ENCODE results near the gene GRAMD1B. TPM values are rescaled to one million over a fixed set of nuclear protein-coding genes. Genes with fewer than 3 reads are reported as not detected.
A peak's percentile ranks its signal among the peaks of the same experiment; 100 is the strongest.
"Not testable (repeated sequence)": the region's sequence is repeated elsewhere in the genome, so short reads cannot be mapped to it uniquely, and the experiment has no call there.

GRAMD1B gene
- total RNA-seq, 1 donor from 2014 or later = 155 TPM

GRCh38 chr11:123567466-123567865, 137.4 kb downstream of the GRAMD1B start:
- no peak overlapping the region for H3K27ac Mint-ChIP-seq
- no peak for DNase-seq (ENCODE audit: low spot score)
- peaks cover 20% of the 10 kb centered on the region for H3K4me1 Mint-ChIP-seq (ENCODE audit: low read depth)
- H3K9me3 Mint-ChIP-seq = no peaks in the 10 kb centered on the region
- intact Hi-C loops (cut with micrococcal nuclease) = no loop called here
- H3K36me3 Mint-ChIP-seq (ENCODE audit: low read depth) = peaks cover 9% of the 10 kb centered on the region
- no peaks in the 10 kb centered on the region for H3K27me3 Mint-ChIP-seq (ENCODE audit: insufficient read depth)
- no peak overlapping the region for H3K4me3 Mint-ChIP-seq

- Mint-ChIP-seq H3K4me1 (ENCODE audit: low read depth) (peaks cover 20% of the 10 kb centered on the region), H3K9me3 (no peaks in the 10 kb centered on the region), H3K4me3 (no peak overlapping the region), H3K27ac (no peak overlapping the region), H3K27me3 (ENCODE audit: insufficient read depth) (no peaks in the 10 kb centered on the region), H3K36me3 (ENCODE audit: low read depth) (peaks cover 8% of the 10 kb centered on the region)
- no peak for DNase-seq (ENCODE audit: low spot score)
- intact Hi-C loops (cut with micrococcal nuclease) = no loop called here
Measured at GRCh38 chr11:123568367-123568870, 138.3 kb downstream of the GRAMD1B start.

GRCh38 chr11:123569393-123569792, 139.3 kb downstream of the GRAMD1B start:
- H3K4me3 Mint-ChIP-seq = no peak overlapping the region

GRCh38 chr11:123570939-123571580, 141.0 kb downstream of the GRAMD1B start:
- peaks cover 29% of the 10 kb centered on the region for H3K4me1 Mint-ChIP-seq (ENCODE audit: low read depth)
- H3K4me3 Mint-ChIP-seq = no peak overlapping the region
- no peak for DNase-seq (ENCODE audit: low spot score)
- H3K27ac Mint-ChIP-seq = peak overlapping the region; percentile 43
- H3K27me3 Mint-ChIP-seq (ENCODE audit: insufficient read depth) = no peaks in the 10 kb centered on the region
- intact Hi-C loops (cut with micrococcal nuclease) = no loop called here
- peaks cover 7% of the 10 kb centered on the region for H3K36me3 Mint-ChIP-seq (ENCODE audit: low read depth)
- no peaks in the 10 kb centered on the region for H3K9me3 Mint-ChIP-seq

More at GRCh38 chr11:123569393-123569792, 139.3 kb downstream of the GRAMD1B start:
- Mint-ChIP-seq H3K9me3 (no peaks in the 10 kb centered on the region), H3K27ac (no peak overlapping the region), H3K27me3 (ENCODE audit: insufficient read depth) (no peaks in the 10 kb centered on the region), H3K4me1 (ENCODE audit: low read depth) (peaks cover 27% of the 10 kb centered on the region), H3K36me3 (ENCODE audit: low read depth) (peaks cover 8% of the 10 kb centered on the region)
- intact Hi-C loops (cut with micrococcal nuclease) = no loop called here
- DNase-seq (ENCODE audit: low spot score) = no peak

- H3K4me3 Mint-ChIP-seq; H3K27ac Mint-ChIP-seq; intact Hi-C loops (cut with micrococcal nuclease); H3K9me3 Mint-ChIP-seq; H3K27me3 Mint-ChIP-seq (ENCODE audit: insufficient read depth); DNase-seq (ENCODE audit: low spot score): not testable (repeated sequence)
- H3K4me1 Mint-ChIP-seq (ENCODE audit: low read depth) = peaks cover 40% of the 10 kb centered on the region
- H3K36me3 Mint-ChIP-seq (ENCODE audit: low read depth) = peaks cover 10% of the 10 kb centered on the region
Measured at GRCh38 chr11:123572791-123573190, 142.7 kb downstream of the GRAMD1B start.

- DNase-seq (ENCODE audit: low spot score) = no peak
- Mint-ChIP-seq H3K27me3 (ENCODE audit: insufficient read depth) (no peaks in the 10 kb centered on the region), H3K36me3 (ENCODE audit: low read depth) (peaks cover 12% of the 10 kb centered on the region), H3K4me1 (ENCODE audit: low read depth) (peaks cover 40% of the 10 kb centered on the region), H3K4me3 (no peak overlapping the region), H3K9me3 (no peaks in the 10 kb centered on the region), H3K27ac (no peak overlapping the region)
- intact Hi-C loops (cut with micrococcal nuclease) = no loop called here
Measured at GRCh38 chr11:123573286-123573685, 143.2 kb downstream of the GRAMD1B start.

GRCh38 chr11:123575441-123575840, 145.4 kb downstream of the GRAMD1B start:
- H3K27me3 Mint-ChIP-seq (ENCODE audit: insufficient read depth) = no peaks in the 10 kb centered on the region
- H3K36me3 Mint-ChIP-seq (ENCODE audit: low read depth) = peaks cover 14% of the 10 kb centered on the region
- no peak overlapping the region for H3K4me3 Mint-ChIP-seq
- intact Hi-C loops (cut with micrococcal nuclease) = loop anchor here (5.0 kb wide), 1 partner anchor 273 kb away; no protein-coding TSS in a partner anchor
- H3K4me1 Mint-ChIP-seq (ENCODE audit: low read depth) = peaks cover 43% of the 10 kb centered on the region
- H3K9me3 Mint-ChIP-seq = no peaks in the 10 kb centered on the region
- no peak overlapping the region for H3K27ac Mint-ChIP-seq
- DNase-seq (ENCODE audit: low spot score) = no peak

- no peaks in the 10 kb centered on the region for H3K27me3 Mint-ChIP-seq (ENCODE audit: insufficient read depth)
- peaks cover 38% of the 10 kb centered on the region for H3K4me1 Mint-ChIP-seq (ENCODE audit: low read depth)
- DNase-seq (ENCODE audit: low spot score) = no peak
- H3K4me3 Mint-ChIP-seq = no peak overlapping the region
- H3K9me3 Mint-ChIP-seq = no peaks in the 10 kb centered on the region
- peak overlapping the region; percentile 40 for H3K27ac Mint-ChIP-seq
- H3K36me3 Mint-ChIP-seq (ENCODE audit: low read depth) = peaks cover 16% of the 10 kb centered on the region
- intact Hi-C loops (cut with micrococcal nuclease) = loop anchor here (2.0 to 5.0 kb wide), 2 partner anchors 65 to 274 kb away; no protein-coding TSS in a partner anchor
Measured at GRCh38 chr11:123576082-123576481, 146.0 kb downstream of the GRAMD1B start.

GRCh38 chr11:123576501-123576900, 146.4 kb downstream of the GRAMD1B start:
- H3K9me3 Mint-ChIP-seq = no peaks in the 10 kb centered on the region
- H3K4me1 Mint-ChIP-seq (ENCODE audit: low read depth) = peaks cover 37% of the 10 kb centered on the region
- peak overlapping the region; percentile 40 for H3K27ac Mint-ChIP-seq
- peaks cover 16% of the 10 kb centered on the region for H3K36me3 Mint-ChIP-seq (ENCODE audit: low read depth)
- intact Hi-C loops (cut with micrococcal nuclease) = loop anchor here (2.0 to 5.0 kb wide), 2 partner anchors 66 to 274 kb away; no protein-coding TSS in a partner anchor
- H3K4me3 Mint-ChIP-seq = no peak overlapping the region
- no peaks in the 10 kb centered on the region for H3K27me3 Mint-ChIP-seq (ENCODE audit: insufficient read depth)
- DNase-seq (ENCODE audit: low spot score) = no peak

- intact Hi-C loops (cut with micrococcal nuclease) = loop anchor here (1.0 to 5.0 kb wide), 3 partner anchors 66 to 466 kb away; no protein-coding TSS in a partner anchor
- Mint-ChIP-seq H3K9me3 (no peaks in the 10 kb centered on the region), H3K27ac (no peak overlapping the region), H3K36me3 (ENCODE audit: low read depth) (peaks cover 18% of the 10 kb centered on the region), H3K27me3 (ENCODE audit: insufficient read depth) (no peaks in the 10 kb centered on the region), H3K4me1 (ENCODE audit: low read depth) (peaks cover 32% of the 10 kb centered on the region), H3K4me3 (no peak overlapping the region)
- peak; percentile 34 for DNase-seq (ENCODE audit: low spot score)
Measured at GRCh38 chr11:123577081-123577598, 147.1 kb downstream of the GRAMD1B start.

GRCh38 chr11:123578778-123579481, 148.9 kb downstream of the GRAMD1B start:
- peaks cover 35% of the 10 kb centered on the region for H3K4me1 Mint-ChIP-seq (ENCODE audit: low read depth)
- DNase-seq (ENCODE audit: low spot score) = no peak
- H3K27ac Mint-ChIP-seq = no peak overlapping the region
- peaks cover 16% of the 10 kb centered on the region for H3K36me3 Mint-ChIP-seq (ENCODE audit: low read depth)
- H3K27me3 Mint-ChIP-seq (ENCODE audit: insufficient read depth) = no peaks in the 10 kb centered on the region
- intact Hi-C loops (cut with micrococcal nuclease) = loop anchor here (5.0 kb wide), 1 partner anchor 277 kb away; no protein-coding TSS in a partner anchor
- no peaks in the 10 kb centered on the region for H3K9me3 Mint-ChIP-seq
- H3K4me3 Mint-ChIP-seq = no peak overlapping the region

- Mint-ChIP-seq H3K4me1 (ENCODE audit: low read depth) (peaks cover 30% of the 10 kb centered on the region), H3K36me3 (ENCODE audit: low read depth) (peaks cover 16% of the 10 kb centered on the region), H3K4me3 (no peak overlapping the region), H3K27ac (peak overlapping the region; percentile 18), H3K27me3 (ENCODE audit: insufficient read depth) (no peaks in the 10 kb centered on the region), H3K9me3 (no peaks in the 10 kb centered on the region)
- DNase-seq (ENCODE audit: low spot score) = no peak
- intact Hi-C loops (cut with micrococcal nuclease) = loop anchor here (5.0 kb wide), 1 partner anchor 277 kb away; no protein-coding TSS in a partner anchor
Measured at GRCh38 chr11:123579482-123579812, 149.4 kb downstream of the GRAMD1B start.

GRCh38 chr11:123580137-123580536, 150.1 kb downstream of the GRAMD1B start:
- H3K9me3 Mint-ChIP-seq = no peaks in the 10 kb centered on the region
- H3K4me1 Mint-ChIP-seq (ENCODE audit: low read depth) = peaks cover 23% of the 10 kb centered on the region
- H3K4me3 Mint-ChIP-seq = no peak overlapping the region
- DNase-seq (ENCODE audit: low spot score) = no peak
- intact Hi-C loops (cut with micrococcal nuclease) = loop anchor here (1.0 kb wide), 1 partner anchor 127 kb away; no protein-coding TSS in a partner anchor
- peaks cover 16% of the 10 kb centered on the region for H3K36me3 Mint-ChIP-seq (ENCODE audit: low read depth)
- peak overlapping the region; percentile 29 for H3K27ac Mint-ChIP-seq
- no peaks in the 10 kb centered on the region for H3K27me3 Mint-ChIP-seq (ENCODE audit: insufficient read depth)

Measured in activated T-helper 1 cell treated with anti-CD3 and anti-CD28 coated beads, Interleukin-12 subunit alpha, Interleukin-12 subunit beta, Interleukin-2, Interleukin-4 antibody, amounts not matched to agents 30 ng/mL and 10 ng/mL and 1 ng/mL, durations not matched to agents 14 hours and 24 hours and 36 hours (primary cell).